K562 (cell line): ENCODE results near the gene FMNL1. TPM values are rescaled to one million over a fixed set of nuclear protein-coding genes. Genes with fewer than 3 reads are reported as not detected.
A peak's percentile ranks its signal among the peaks of the same experiment; 100 is the strongest.

ENCODE experiments used
- ATAC-seq: fragments of 200-7000 bp; cut with Tn5 transposase; 3 replicates; pipeline ENCODE4 v1.9.1; 2020; ENCODE audit warnings: moderate library complexity
- BruUV-seq: library from RNA; stranded (reverse); fragments of 400-500 nt; replicated peaks from 2 replicates; lab custom pipeline; 2021; lab: Mats Ljungman, UMichigan
- CTCF ChIA-PET: fragments of 300-600 bp; formaldehyde crosslinking; extraction: SDS; loops from one replicate; lab custom pipeline; 2021; ENCODE audit warnings: low intra/inter-chr PET ratio; lab: Yijun Ruan, JAX
- POLR2A ChIA-PET: fragments of 300-600, 350-650 bp; sonication (Branson Sonifier 250); formaldehyde crosslinking; extraction: SDS; loops from one replicate; lab custom pipeline; 2021; ENCODE audit warnings: antibody characterized with exemption, inconsistent platforms; lab: Yijun Ruan, JAX
- DNase-seq, 4 experiments: peaks; one replicate each; pipeline versions ENCODE4 v3.0.0 to v3.0.0-alpha.2; 2011 to 2018; ENCODE audit warnings: low spot score in 3 of 4, mixed read lengths in 3 of 4; ENCODE audit errors: extremely low read depth in 1 of 4
- FAIRE-seq: peaks from 2 replicates; lab custom pipeline; 2011; peaks lifted over from hg19 to GRCh38; lab: Jason Lieb, UNC
- H2AFZ ChIP-seq: 2 replicates; pipeline ENCODE4 v1.6.0; 2011; ENCODE audit warnings: low read depth, low read length, control low read depth, inconsistent platforms
- H3K27ac ChIP-seq: fragments of 200-600 bp; 3 replicates; pipeline ENCODE4 v1.8.0; 2011; ENCODE audit warnings: low read depth, mild to moderate bottlenecking, control low read depth, inconsistent platforms, low read length, moderate library complexity, mixed read lengths; ENCODE audit errors: extremely low read depth
- H3K27me3 ChIP-seq, 2 experiments: fragments of 300-600 bp in 1 of 2; 2 replicates in 1 of 2; 3 replicates in 1 of 2; pipeline versions ENCODE4 v1.6.0 to v1.8.0; 2011; ENCODE audit warnings: inconsistent platforms in 2 of 2, low read length in 2 of 2, mild to moderate bottlenecking in 1 of 2, mixed read lengths in 1 of 2, moderate library complexity in 1 of 2; ENCODE audit not compliant: control insufficient read depth in 2 of 2, insufficient read depth in 2 of 2
- H3K36me3 ChIP-seq: fragments of 300-600 bp; 3 replicates; pipeline ENCODE4 v1.8.0; 2011; ENCODE audit warnings: mild to moderate bottlenecking, low read length, inconsistent platforms; ENCODE audit not compliant: control insufficient read depth, insufficient read depth
- H3K4me1 ChIP-seq, 2 experiments: fragments of 200-600 bp in 1 of 2; replicated peaks in 1 of 2; 2 replicates in 1 of 2; 3 replicates in 1 of 2; pipeline versions ENCODE4 v1.5.1 to v1.8.0; 2011; ENCODE audit warnings: inconsistent platforms in 2 of 2, low read length in 2 of 2, mild to moderate bottlenecking in 1 of 2, mixed read lengths in 1 of 2, moderate library complexity in 1 of 2; ENCODE audit not compliant: control insufficient read depth in 2 of 2, insufficient read depth in 2 of 2
- H3K4me2 ChIP-seq: 2 replicates; pipeline ENCODE4 v1.6.1; 2011; ENCODE audit warnings: low read length, control low read depth, inconsistent platforms, mixed read lengths; ENCODE audit not compliant: insufficient read depth
- H3K4me3 ChIP-seq: fragments of 200-600 bp; sonication (generic), shearing (Covaris generic); 2 replicates; pipeline ENCODE4 v1.5.1; 2016; ENCODE audit warnings: control low read depth, inconsistent platforms
- H3K79me2 ChIP-seq: fragments of 200-600 bp; 3 replicates; pipeline ENCODE4 v1.8.0; 2011; ENCODE audit warnings: low read length, inconsistent platforms; ENCODE audit not compliant: control insufficient read depth, insufficient read depth
- H3K9ac ChIP-seq, 2 experiments: 2 replicates each; pipeline versions ENCODE4 v1.6.0 to v1.6.1; 2011; ENCODE audit warnings: low read depth in 2 of 2, low read length in 2 of 2, control low read depth in 1 of 2, inconsistent platforms in 1 of 2, mild to moderate bottlenecking in 1 of 2, mixed read lengths in 1 of 2; ENCODE audit not compliant: insufficient read depth in 1 of 2
- H3K9me1 ChIP-seq: one replicate; pipeline ENCODE4 v1.6.0; 2011; ENCODE audit warnings: inconsistent platforms, mild to moderate bottlenecking, low read length, moderate library complexity; ENCODE audit not compliant: control insufficient read depth, insufficient read depth
- H3K9me3 ChIP-seq: replicated peaks from 2 replicates; pipeline ENCODE4 v1.5.1; 2011; ENCODE audit warnings: low read depth, low read length, inconsistent platforms; ENCODE audit not compliant: control insufficient read depth, insufficient read depth
- H4K20me1 ChIP-seq: replicated peaks from 2 replicates; pipeline ENCODE4 v1.6.1; 2011; ENCODE audit warnings: low read length, inconsistent platforms, mixed read lengths; ENCODE audit not compliant: control insufficient read depth, insufficient read depth
- ARHGAP35 ChIP-seq: fragments of 450-650 bp; IDR thresholded peaks from 2 replicates; pipeline ENCODE4 v1.6.1; 2018; ENCODE audit not compliant: partially characterized antibody
- ARID1B ChIP-seq: fragments of 450-650 bp; IDR thresholded peaks from 2 replicates; pipeline ENCODE4 v1.6.1; 2016; ENCODE audit warnings: antibody characterized with exemption, mild to moderate bottlenecking, inconsistent platforms
- CEBPB ChIP-seq: fragments of 450-650 bp; IDR thresholded peaks from 2 replicates; pipeline ENCODE4 v1.6.1; 2016; ENCODE audit warnings: missing genetic modification characterization, missing compliant biosample characterization
- CSDE1 ChIP-seq, 2 experiments: fragments of 450-650 bp; IDR thresholded peaks; 2 replicates each; pipeline ENCODE4 v1.6.1; 2016; ENCODE audit warnings: mild to moderate bottlenecking in 1 of 2
- FOS ChIP-seq: IDR thresholded peaks from 3 replicates; pipeline ENCODE4 v1.6.1; 2011; ENCODE audit not compliant: insufficient read length; ENCODE audit errors: extremely low read depth
- FOSL1 ChIP-seq: fragments of 200-800 bp; sonication (Bioruptor generic); conservative IDR thresholded peaks from 2 replicates; pipeline ENCODE4 v1.6.1; 2016; ENCODE audit warnings: missing genetic modification characterization, missing compliant biosample characterization
- GTF2A2 ChIP-seq: IDR thresholded peaks from 2 replicates; pipeline ENCODE4 v1.6.1; 2016; ENCODE audit warnings: mild to moderate bottlenecking, missing genetic modification characterization, missing compliant biosample characterization
- HMG20B ChIP-seq: fragments of 250-450 bp; sonication (Bioruptor Pico); IDR thresholded peaks from 2 replicates; pipeline ENCODE4 v1.5.0; 2021; ENCODE audit warnings: mild to moderate bottlenecking
- ILF3 ChIP-seq: fragments of 450-650 bp; IDR thresholded peaks from 2 replicates; pipeline ENCODE4 v1.6.1; 2018; ENCODE audit warnings: antibody characterized with exemption, mild to moderate bottlenecking, moderate library complexity, borderline replicate concordance
- MCM3 ChIP-seq: fragments of 450-650 bp; IDR thresholded peaks from 2 replicates; pipeline ENCODE4 v1.6.1; 2016
- NCOA6 ChIP-seq: fragments of 450-650 bp; IDR thresholded peaks from 2 replicates; pipeline ENCODE4 v1.6.1; 2017; ENCODE audit warnings: mild to moderate bottlenecking
- POLR2G ChIP-seq: fragments of 200-400 bp; formaldehyde crosslinking; IDR thresholded peaks from 2 replicates; pipeline ENCODE4 v1.6.1; 2017; ENCODE audit warnings: low read depth, mild to moderate bottlenecking, antibody characterized with exemption, low read length, moderate library complexity
- ZBTB49 ChIP-seq: sonication (generic); formaldehyde crosslinking; IDR thresholded peaks from 2 replicates; pipeline ENCODE4 v1.8.0; 2022; ENCODE audit warnings: missing genetic modification reagents, mild to moderate bottlenecking, borderline replicate concordance
- ZNF507 ChIP-seq: conservative IDR thresholded peaks from 2 replicates; pipeline ENCODE4 v1.6.1; 2017; ENCODE audit warnings: missing genetic modification characterization, missing compliant biosample characterization
- ZNF76 ChIP-seq: fragments of 250-450 bp; sonication (Bioruptor Pico); IDR thresholded peaks from 2 replicates; pipeline ENCODE4 v1.4.0; 2020; ENCODE audit warnings: mild to moderate bottlenecking, moderate library complexity, borderline replicate concordance
- ZNF778 ChIP-seq: fragments of 450-650 bp; formaldehyde crosslinking; IDR thresholded peaks from 2 replicates; pipeline ENCODE4 v1.4.0; 2020; ENCODE audit warnings: mild to moderate bottlenecking, moderate library complexity
- WGBS: fragments of 100-300 bp; shearing (Covaris generic); methylation state at CpG from one replicate; pipeline ENCODE4 v1.1.6; 2016; ENCODE audit warnings: low coverage, mixed read lengths; ENCODE audit not compliant: insufficient coverage; ENCODE audit errors: missing lambda C conversion rate; 5-methylcytosine and 5-hydroxymethylcytosine counted together
- in situ Hi-C: fragments of 300-500 bp; cut with MboI; formaldehyde crosslinking; loops from 4 replicates; pipeline ENCODE4 v1.15.0; 2018; ENCODE audit warnings: inconsistent platforms, mixed read lengths
- intact Hi-C: fragments of 100-400 bp; cut with micrococcal nuclease; formaldehyde crosslinking; loops from 2 replicates; pipeline ENCODE4 v1.14.2; 2022
- polyA plus RNA-seq, 8 experiments: library from polyadenylated mRNA; depleted of rRNA in 4 of 8; stranded (reverse) in 5 of 8; unstranded in 3 of 8; fragments of >200 nt; fragmentation: Nextera tagmentation in 2 of 8; fragmentation: Illumina TruSeq in 1 of 8; extraction: Ambion mirVana in 2 of 8; extraction: Trizol in 1 of 8; gene quantifications; 2 replicates each; pipeline versions ENCODE4 v1.2.1 to v1.2.3, GENCODE V29; 2011 to 2014; ENCODE audit warnings: inconsistent platforms in 1 of 8, missing spikeins in 1 of 8
- total RNA-seq, 7 experiments: library from RNA; depleted of rRNA in 6 of 7; stranded (reverse); fragments of >200 nt in 6 of 7; fragmentation: Illumina TruSeq in 2 of 7; extraction: Trizol in 2 of 7; gene quantifications; 2 replicates each; pipeline versions ENCODE4 v1.2.1 to v1.2.3, GENCODE V29; 2011 to 2021; ENCODE audit warnings: low replicate concordance in 1 of 7

The FMNL1 gene
- total and polyA plus RNA-seq, 9 of the 15 experiments (the other 6 are each of a cell fraction or from before 2014, with no cell fraction given): 0.70 to 36.6 (median 7.7) TPM

- peaks cover 0 to 18% of the 10 kb centered on the region in 2 experiments; a peak in 2 of 5 replicates for H3K4me1 ChIP-seq
- DNase-seq (no peak), FAIRE-seq (no peak), ATAC-seq (no peak)
- intact Hi-C loops (no loop called here), in situ Hi-C loops (no loop called here)
- H3K79me2 ChIP-seq: no peaks in the 10 kb centered on the region
- no peaks in the 10 kb centered on the region for H3K9me1 ChIP-seq
- H2AFZ ChIP-seq: no peak overlapping the region
- POLR2A ChIA-PET: no interaction called here
- WGBS: 92% methylated on average over 14 of the region's 14 CpGs
- TF ChIP-seq POLR2G (peak; percentile 49; the same call in 1 of the 2 replicates), FOS (no peak)
- CTCF ChIA-PET: no interaction called here
- no peaks in the 10 kb centered on the region for H3K9me3 ChIP-seq
- peaks cover 68% of the 10 kb centered on the region for H3K36me3 ChIP-seq
- no peak overlapping the region for H3K4me2 ChIP-seq
- no TSS peak for BruUV-seq
- no peaks in the 10 kb centered on the region for H3K27me3 ChIP-seq
- H3K9ac ChIP-seq: peak overlapping the region in 1 of 2 experiments; percentile 40; a peak in 1 of 4 replicates
- H4K20me1 ChIP-seq: 0 out of 2 replicates have a peak, but pooled peaks cover 7% of the 10 kb centered on the region
- H3K4me3 ChIP-seq: no peak overlapping the region
- no peak overlapping the region for H3K27ac ChIP-seq
Measured at GRCh38 chr17:45264430-45264829, 42.7 kb downstream of the FMNL1 start.

- Histone ChIP-seq H2AFZ (no peak overlapping the region), H3K27me3 (no peaks in the 10 kb centered on the region), H3K4me3 (no peak overlapping the region), H3K4me2 (no peak overlapping the region), H3K79me2 (no peaks in the 10 kb centered on the region), H3K4me1 (peaks cover 0 to 18% of the 10 kb centered on the region in 2 experiments; a peak in 2 of 5 replicates), H3K9me3 (no peaks in the 10 kb centered on the region), H3K27ac (no peak overlapping the region), H3K9me1 (no peaks in the 10 kb centered on the region), H4K20me1 (0 out of 2 replicates have a peak, but pooled peaks cover 7% of the 10 kb centered on the region), H3K9ac (no peak overlapping the region; a peak in 1 of 4 replicates), H3K36me3 (peaks cover 73% of the 10 kb centered on the region)
- BruUV-seq: no TSS peak
- intact Hi-C loops: no loop called here
- CTCF ChIA-PET: no interaction called here
- TF ChIP-seq NCOA6: no peak
- TF ChIP-seq GTF2A2 (tag): no peak
- TF ChIP-seq ZNF778 (CRISPR knock-in tag): no peak
- TF ChIP-seq ZNF76 (CRISPR knock-in tag): no peak
- no peak for TF ChIP-seq FOSL1 (tag)
- TF ChIP-seq MCM3: no peak
- no peak for TF ChIP-seq ILF3
- no peak for TF ChIP-seq ZNF507 (tag)
- TF ChIP-seq ARHGAP35: no peak
- TF ChIP-seq CEBPB (tag): no peak
- TF ChIP-seq ARID1B: no peak
- TF ChIP-seq CSDE1 (IDR thresholded peaks at IDR 0.05): no peak
- TF ChIP-seq HMG20B (CRISPR knock-in tag): no peak
- TF ChIP-seq ZBTB49 (CRISPR knock-in tag): no peak
- ATAC-seq (no peak), FAIRE-seq (no peak), DNase-seq (no peak)
- in situ Hi-C loops: no loop called here
- POLR2A ChIA-PET: interaction anchor here (0.7 to 1.3 kb wide), 3 partner anchors 9 to 130 kb away, joined by 3 to 5 read pairs (median 4); partner anchors contain the start of genes ACBD4 and HEXIM1
- 78% methylated on average over 8 of the region's 8 CpGs for WGBS
Measured at GRCh38 chr17:45264988-45265387, 43.3 kb downstream of the FMNL1 start.
